ENCODE results near the gene SGIP1. TPM values are rescaled to one million over a fixed set of nuclear protein-coding genes. Genes with fewer than 3 reads are reported as not detected.
A peak's percentile ranks its signal among the peaks of the same experiment; 100 is the strongest.

SGIP1 gene
- total RNA-seq, 1 donor from 2014 or later, result 1.9 TPM

Small RNA genes lying within 50 kb of the gene (microRNA-seq; reads per million reads assigned to microRNA genes)
- gene MIR3117, result 3.2 reads per million, percentile 14 among the genes with 10 or more reads in this experiment

Other genes with a start within 250 kb of the SGIP1 start
- gene DYNLT5, start 218.3 kb downstream of the SGIP1 start, total RNA-seq, result 0.26 TPM in 1 of 2 replicates, not detected in the other